ENCODE results near the gene JADE3.

DNA sequence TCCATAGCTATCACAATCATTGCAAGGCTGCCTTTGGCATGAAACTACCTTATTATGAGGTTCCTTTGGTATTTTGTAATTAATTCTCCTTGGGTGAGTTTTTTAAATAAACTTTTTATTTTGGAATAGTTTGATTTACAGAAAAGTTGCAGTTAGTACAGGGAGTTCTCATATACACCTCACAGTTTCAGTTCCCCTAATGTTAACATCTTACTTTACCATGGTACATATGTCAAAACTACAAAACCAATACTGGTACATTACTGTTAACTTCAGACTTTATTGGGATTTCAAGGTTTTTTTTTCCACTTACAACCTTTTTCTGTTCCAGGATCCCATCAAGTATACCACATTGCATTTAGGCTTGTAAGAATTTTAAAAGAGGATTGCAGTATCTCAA, 114.0 kb downstream of the JADE3 start:
- no peak for TF ChIP-seq CTCF (IDR thresholded peaks at IDR 0.05; ENCODE audit: insufficient read depth, low read length, poor library complexity, severe bottlenecking)
- TF ChIP-seq EZH2phosphoT487 (conservative IDR thresholded peaks at IDR 0.05; ENCODE audit: low read length), result no peak
